SK-N-SH (cell line): ENCODE measurements around the gene CEACAM1.

ENCODE experiments used
- CHD2 ChIP-seq: fragments of 150-350 bp; IDR thresholded peaks from 2 replicates; pipeline ENCODE4 v1.6.1; 2018; ENCODE audit warnings: low read length; ENCODE audit not compliant: partially characterized antibody
- FOSL2 ChIP-seq: IDR thresholded peaks from 2 replicates; pipeline ENCODE4 v1.4.0; 2012; ENCODE audit warnings: low read depth, mild to moderate bottlenecking, moderate library complexity, borderline replicate concordance
- FOXJ3 ChIP-seq: sonication (generic); formaldehyde crosslinking; IDR thresholded peaks from 2 replicates; pipeline ENCODE4 v1.5.1; 2020; ENCODE audit warnings: mild to moderate bottlenecking, missing genetic modification reagents
- FOXM1 ChIP-seq: IDR thresholded peaks from 2 replicates; pipeline ENCODE4 v1.4.0; 2012; ENCODE audit warnings: low read depth, mild to moderate bottlenecking
- JUND ChIP-seq: IDR thresholded peaks from 2 replicates; pipeline ENCODE4 v1.4.0; 2012
- MXI1 ChIP-seq: IDR thresholded peaks from 2 replicates; pipeline ENCODE4 v1.6.1; 2012; ENCODE audit warnings: mild to moderate bottlenecking, low read depth, low read length, improper control_type of control experiment
- POLR2AphosphoS5 ChIP-seq: IDR thresholded peaks from 2 replicates; pipeline ENCODE4 v1.6.1; 2012; ENCODE audit warnings: low read depth, low read length
- RAD21 ChIP-seq: IDR thresholded peaks from 2 replicates; pipeline ENCODE4 v1.6.1; 2012; ENCODE audit warnings: mild to moderate bottlenecking, low read length
- RFX5 ChIP-seq: IDR thresholded peaks from 2 replicates; pipeline ENCODE4 v1.6.1; 2012; ENCODE audit warnings: mild to moderate bottlenecking, improper control_type of control experiment, low read length
- TAF1 ChIP-seq: IDR thresholded peaks from 2 replicates; pipeline ENCODE4 v1.6.1; 2012; ENCODE audit warnings: low read depth, mild to moderate bottlenecking, low read length, moderate library complexity, borderline replicate concordance
- TCF12 ChIP-seq: IDR thresholded peaks from 2 replicates; pipeline ENCODE4 v1.4.0; 2012
- TF ChIP-seq, protein P1 (sequence below): fragments of 200-600 bp; sonication (generic); IDR thresholded peaks from 2 replicates; pipeline ENCODE4 v1.6.1; 2017; ENCODE audit warnings: antibody characterized with exemption, mild to moderate bottlenecking, moderate library complexity
- TF ChIP-seq, protein P2 (sequence below): IDR thresholded peaks from 2 replicates; pipeline ENCODE4 v1.4.0; 2012; ENCODE audit warnings: low read depth
- TF ChIP-seq, protein P3 (sequence below): IDR thresholded peaks from 2 replicates; pipeline ENCODE4 v1.4.0; 2012; ENCODE audit warnings: low read depth, borderline replicate concordance

DNA sequence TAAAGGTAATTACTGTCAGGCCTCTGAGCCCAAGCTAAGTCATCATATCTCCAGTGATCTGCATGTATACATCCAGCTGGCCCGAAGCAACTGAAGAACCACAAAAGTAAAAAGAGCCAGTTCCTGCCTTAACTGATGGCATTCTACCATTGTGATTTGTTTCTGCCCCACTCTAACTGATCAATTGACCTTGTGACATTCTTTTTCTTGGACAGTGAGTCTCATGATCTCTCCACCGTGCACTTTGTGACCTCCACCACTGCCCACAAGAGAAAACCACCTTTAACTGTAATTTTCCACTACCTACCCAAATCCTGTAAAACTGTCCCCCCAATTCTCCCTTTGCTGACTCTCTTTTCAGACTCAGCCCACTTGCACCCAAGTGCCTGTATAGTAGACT is 68.4 kb downstream of the CEACAM1 start:
- TF ChIP-seq, protein P1, sequence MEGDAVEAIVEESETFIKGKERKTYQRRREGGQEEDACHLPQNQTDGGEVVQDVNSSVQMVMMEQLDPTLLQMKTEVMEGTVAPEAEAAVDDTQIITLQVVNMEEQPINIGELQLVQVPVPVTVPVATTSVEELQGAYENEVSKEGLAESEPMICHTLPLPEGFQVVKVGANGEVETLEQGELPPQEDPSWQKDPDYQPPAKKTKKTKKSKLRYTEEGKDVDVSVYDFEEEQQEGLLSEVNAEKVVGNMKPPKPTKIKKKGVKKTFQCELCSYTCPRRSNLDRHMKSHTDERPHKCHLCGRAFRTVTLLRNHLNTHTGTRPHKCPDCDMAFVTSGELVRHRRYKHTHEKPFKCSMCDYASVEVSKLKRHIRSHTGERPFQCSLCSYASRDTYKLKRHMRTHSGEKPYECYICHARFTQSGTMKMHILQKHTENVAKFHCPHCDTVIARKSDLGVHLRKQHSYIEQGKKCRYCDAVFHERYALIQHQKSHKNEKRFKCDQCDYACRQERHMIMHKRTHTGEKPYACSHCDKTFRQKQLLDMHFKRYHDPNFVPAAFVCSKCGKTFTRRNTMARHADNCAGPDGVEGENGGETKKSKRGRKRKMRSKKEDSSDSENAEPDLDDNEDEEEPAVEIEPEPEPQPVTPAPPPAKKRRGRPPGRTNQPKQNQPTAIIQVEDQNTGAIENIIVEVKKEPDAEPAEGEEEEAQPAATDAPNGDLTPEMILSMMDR, result no peak
- TF ChIP-seq, protein P2, sequence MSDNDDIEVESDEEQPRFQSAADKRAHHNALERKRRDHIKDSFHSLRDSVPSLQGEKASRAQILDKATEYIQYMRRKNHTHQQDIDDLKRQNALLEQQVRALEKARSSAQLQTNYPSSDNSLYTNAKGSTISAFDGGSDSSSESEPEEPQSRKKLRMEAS, result no peak
- TF ChIP-seq CHD2 (no peak), RAD21 (no peak), TCF12 (no peak), POLR2AphosphoS5 (no peak), RFX5 (no peak), FOXM1 (no peak), FOXJ3 (CRISPR knock-in tag) (no peak), TAF1 (no peak), FOSL2 (no peak), JUND (no peak), MXI1 (no peak)
- TF ChIP-seq, protein P3, sequence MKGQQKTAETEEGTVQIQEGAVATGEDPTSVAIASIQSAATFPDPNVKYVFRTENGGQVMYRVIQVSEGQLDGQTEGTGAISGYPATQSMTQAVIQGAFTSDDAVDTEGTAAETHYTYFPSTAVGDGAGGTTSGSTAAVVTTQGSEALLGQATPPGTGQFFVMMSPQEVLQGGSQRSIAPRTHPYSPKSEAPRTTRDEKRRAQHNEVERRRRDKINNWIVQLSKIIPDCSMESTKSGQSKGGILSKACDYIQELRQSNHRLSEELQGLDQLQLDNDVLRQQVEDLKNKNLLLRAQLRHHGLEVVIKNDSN, result no peak
